ENCODE measurements around the gene UGT2B7.
"Not testable (repeated sequence)": the region's sequence is repeated elsewhere in the genome, so short reads cannot be mapped to it uniquely, and the experiment has no call there.

The UGT2B7 gene

GRCh38 chr4:69096111-69096656 is at the start of gene UGT2B7:
Gene UGT2B7 (plus strand): TSS chr4:69096474. CDS start chr4:69096521, 47 bp downstream.
- H3K4me3 ChIP-seq (ENCODE audit: low read depth, low read length): no peak within 1 kb of the TSS
- TF ChIP-seq CTCF (IDR thresholded peaks at IDR 0.05; ENCODE audit: borderline replicate concordance, insufficient read depth, low read depth, low read length): no peak

GRCh38 chr4:69049860-69050259 is 46.4 kb upstream of the UGT2B7 start:
- no peak overlapping the region for H3K4me3 ChIP-seq (ENCODE audit: low read depth, low read length)
- TF ChIP-seq CTCF (IDR thresholded peaks at IDR 0.05; ENCODE audit: borderline replicate concordance, insufficient read depth, low read depth, low read length): no peak

- not testable (repeated sequence) for H3K4me3 ChIP-seq (ENCODE audit: low read depth, low read length)
These were observed 45.3 kb upstream of the UGT2B7 start for GRCh38 chr4:69050853-69051575.

- no peak overlapping the region for H3K4me3 ChIP-seq (ENCODE audit: low read depth, low read length)
- no peak for TF ChIP-seq CTCF (IDR thresholded peaks at IDR 0.05; ENCODE audit: borderline replicate concordance, insufficient read depth, low read depth, low read length)
These were observed 44.7 kb upstream of the UGT2B7 start for GRCh38 chr4:69051576-69051943.

GRCh38 chr4:69053309-69053885 is 42.9 kb upstream of the UGT2B7 start:
- H3K4me3 ChIP-seq (ENCODE audit: low read depth, low read length): not testable (repeated sequence)

- not testable (repeated sequence) for H3K4me3 ChIP-seq (ENCODE audit: low read depth, low read length)
These were observed 42.2 kb upstream of the UGT2B7 start for GRCh38 chr4:69054033-69054432.

GRCh38 chr4:69054578-69055200 is 41.6 kb upstream of the UGT2B7 start:
- no peak for TF ChIP-seq CTCF (IDR thresholded peaks at IDR 0.05; ENCODE audit: borderline replicate concordance, insufficient read depth, low read depth, low read length)
- H3K4me3 ChIP-seq (ENCODE audit: low read depth, low read length): no peak overlapping the region

- no peak for TF ChIP-seq CTCF (IDR thresholded peaks at IDR 0.05; ENCODE audit: borderline replicate concordance, insufficient read depth, low read depth, low read length)
- H3K4me3 ChIP-seq (ENCODE audit: low read depth, low read length): no peak overlapping the region
These were observed 40.1 kb upstream of the UGT2B7 start for GRCh38 chr4:69056150-69056549.
